GM12892 (cell line): ENCODE data around the gene LYPLA2.

Experiments
- POLR2A ChIP-seq: IDR thresholded peaks from 2 replicates; pipeline ENCODE4 v1.6.1; 2011; ENCODE audit warnings: low read depth, low read length, control low read depth
- POLR2AphosphoS5 ChIP-seq: IDR thresholded peaks from 2 replicates; pipeline ENCODE4 v1.6.1; 2011; ENCODE audit warnings: low read depth, low read length, control low read depth

DNA sequence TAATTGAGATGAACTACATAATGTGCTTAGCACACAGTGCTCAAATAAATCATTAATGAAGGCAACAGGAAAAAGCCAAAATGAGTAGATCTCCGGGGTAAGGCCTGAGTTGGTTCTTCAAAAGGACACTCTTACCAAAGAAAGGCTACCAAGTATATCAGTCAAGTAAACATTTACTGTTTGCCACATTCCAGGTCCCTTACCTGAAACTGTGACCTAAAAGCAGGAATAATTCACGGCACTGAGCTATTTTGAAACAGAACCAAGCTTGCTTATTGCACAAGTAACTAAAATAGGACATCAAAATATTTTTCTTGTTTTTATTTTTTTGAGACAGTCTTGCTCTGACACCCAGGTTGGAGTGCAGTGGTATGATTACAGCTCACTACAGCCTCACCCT is 14.7 kb upstream of the LYPLA2 start:
- TF ChIP-seq POLR2A (no peak), POLR2AphosphoS5 (no peak)
